Measurements from ENCODE around the gene LATS2.

The LATS2 gene

GRCh38 chr13:20989656-20990321 is 71.6 kb downstream of the LATS2 start:
- no peak for TF ChIP-seq CTCF (conservative IDR thresholded peaks at IDR 0.05; ENCODE audit: low read depth, low read length)
- no peaks in the 10 kb centered on the region for H3K4me1 ChIP-seq (ENCODE audit: low read depth, poor library complexity, severe bottlenecking)
- no peaks in the 10 kb centered on the region for H3K27me3 ChIP-seq (ENCODE audit: insufficient read depth, low read depth)
- no peak overlapping the region for H2AFZ ChIP-seq (ENCODE audit: low read depth)
- no peaks in the 10 kb centered on the region for H3K79me2 ChIP-seq (ENCODE audit: insufficient read depth, low read depth)
- no peaks in the 10 kb centered on the region for H4K20me1 ChIP-seq (ENCODE audit: insufficient read depth)
- no peak overlapping the region for H3K27ac ChIP-seq
- H3K4me3 ChIP-seq (IDR thresholded peaks at IDR 0.05; ENCODE audit: insufficient read depth, low read depth, low read length) = no peak overlapping the region
- H3K4me2 ChIP-seq = no peak overlapping the region
- H3K36me3 ChIP-seq (ENCODE audit: insufficient read depth) = no peaks in the 10 kb centered on the region
- H3K9ac ChIP-seq = no peak overlapping the region

GRCh38 chr13:20988909-20989655 is 72.3 kb downstream of the LATS2 start:
- Histone ChIP-seq H2AFZ (ENCODE audit: low read depth) (no peak overlapping the region), H3K4me1 (ENCODE audit: low read depth, poor library complexity, severe bottlenecking) (no peaks in the 10 kb centered on the region), H3K79me2 (ENCODE audit: insufficient read depth, low read depth) (no peaks in the 10 kb centered on the region), H4K20me1 (ENCODE audit: insufficient read depth) (no peaks in the 10 kb centered on the region), H3K27me3 (ENCODE audit: insufficient read depth, low read depth) (no peaks in the 10 kb centered on the region), H3K4me2 (no peak overlapping the region), H3K4me3 (IDR thresholded peaks at IDR 0.05; ENCODE audit: insufficient read depth, low read depth, low read length) (no peak overlapping the region), H3K9ac (no peak overlapping the region), H3K27ac (no peak overlapping the region), H3K36me3 (ENCODE audit: insufficient read depth) (no peaks in the 10 kb centered on the region)
- no peak for TF ChIP-seq CTCF (conservative IDR thresholded peaks at IDR 0.05; ENCODE audit: low read depth, low read length)

- no peak for TF ChIP-seq CTCF (conservative IDR thresholded peaks at IDR 0.05; ENCODE audit: low read depth, low read length)
- H2AFZ ChIP-seq (ENCODE audit: low read depth) = no peak overlapping the region
- H3K4me3 ChIP-seq (IDR thresholded peaks at IDR 0.05; ENCODE audit: insufficient read depth, low read depth, low read length) = no peak overlapping the region
- H3K4me2 ChIP-seq = no peak overlapping the region
- no peaks in the 10 kb centered on the region for H3K36me3 ChIP-seq (ENCODE audit: insufficient read depth)
- no peaks in the 10 kb centered on the region for H3K79me2 ChIP-seq (ENCODE audit: insufficient read depth, low read depth)
- H3K27me3 ChIP-seq (ENCODE audit: insufficient read depth, low read depth) = no peaks in the 10 kb centered on the region
- H4K20me1 ChIP-seq (ENCODE audit: insufficient read depth) = no peaks in the 10 kb centered on the region
- H3K27ac ChIP-seq = no peak overlapping the region
- H3K9ac ChIP-seq = no peak overlapping the region
- no peaks in the 10 kb centered on the region for H3K4me1 ChIP-seq (ENCODE audit: low read depth, poor library complexity, severe bottlenecking)
Measured at GRCh38 chr13:20988033-20988908, 73.1 kb downstream of the LATS2 start.

- TF ChIP-seq CTCF (conservative IDR thresholded peaks at IDR 0.05; ENCODE audit: low read depth, low read length) = no peak
- no peak overlapping the region for H2AFZ ChIP-seq (ENCODE audit: low read depth)
- no peaks in the 10 kb centered on the region for H4K20me1 ChIP-seq (ENCODE audit: insufficient read depth)
- no peak overlapping the region for H3K4me3 ChIP-seq (IDR thresholded peaks at IDR 0.05; ENCODE audit: insufficient read depth, low read depth, low read length)
- H3K36me3 ChIP-seq (ENCODE audit: insufficient read depth) = no peaks in the 10 kb centered on the region
- no peaks in the 10 kb centered on the region for H3K4me1 ChIP-seq (ENCODE audit: low read depth, poor library complexity, severe bottlenecking)
- H3K27ac ChIP-seq = no peak overlapping the region
- H3K9ac ChIP-seq = no peak overlapping the region
- no peaks in the 10 kb centered on the region for H3K79me2 ChIP-seq (ENCODE audit: insufficient read depth, low read depth)
- no peak overlapping the region for H3K4me2 ChIP-seq
- no peaks in the 10 kb centered on the region for H3K27me3 ChIP-seq (ENCODE audit: insufficient read depth, low read depth)
Measured at GRCh38 chr13:20987599-20987998, 73.8 kb downstream of the LATS2 start.

Measured in KMS-11 (cell line).